Limb (tissue), 2 donors: ENCODE results near the gene C12orf50.
"Not testable (repeated sequence)": the region's sequence is repeated elsewhere in the genome, so short reads cannot be mapped to it uniquely, and the experiment has no call there.

Experiments used
- DNase-seq, 2 donors: peaks; one replicate each; pipeline ENCODE4 v3.0.0-alpha.2; 2016; ENCODE audit errors: extremely low spot score in 2 of 2

The C12orf50 gene

GRCh38 chr12:87991483-87991882, 37.7 kb downstream of the C12orf50 start:
- no peak for DNase-seq

GRCh38 chr12:87988534-87988933, 40.7 kb downstream of the C12orf50 start:
- no peak for DNase-seq

GRCh38 chr12:87985069-87985675, 44.0 kb downstream of the C12orf50 start:
- no peak for DNase-seq

DNA sequence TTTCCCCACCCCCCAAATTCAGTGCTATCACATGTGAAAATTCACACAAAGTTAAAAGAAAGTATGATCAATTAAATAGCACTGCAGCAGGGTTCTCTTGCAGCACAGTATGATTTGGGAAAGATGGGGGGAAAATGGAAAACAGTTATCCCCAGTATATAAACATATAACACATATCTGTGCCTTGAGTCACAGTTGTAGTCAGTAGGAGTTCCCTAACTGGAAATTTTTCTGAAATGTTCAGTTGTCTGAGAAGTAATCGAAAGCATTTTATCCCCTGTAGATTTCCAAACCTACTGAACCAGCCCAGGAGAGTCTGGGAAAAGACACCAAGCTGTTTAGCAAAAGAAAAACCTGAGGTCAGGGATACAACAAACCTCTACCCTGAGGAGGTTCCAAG, 47.0 kb downstream of the C12orf50 start:
- no peak for DNase-seq

- DNase-seq = no peak
Observed at GRCh38 chr12:87981495-87981894, 47.7 kb downstream of the C12orf50 start.

DNA sequence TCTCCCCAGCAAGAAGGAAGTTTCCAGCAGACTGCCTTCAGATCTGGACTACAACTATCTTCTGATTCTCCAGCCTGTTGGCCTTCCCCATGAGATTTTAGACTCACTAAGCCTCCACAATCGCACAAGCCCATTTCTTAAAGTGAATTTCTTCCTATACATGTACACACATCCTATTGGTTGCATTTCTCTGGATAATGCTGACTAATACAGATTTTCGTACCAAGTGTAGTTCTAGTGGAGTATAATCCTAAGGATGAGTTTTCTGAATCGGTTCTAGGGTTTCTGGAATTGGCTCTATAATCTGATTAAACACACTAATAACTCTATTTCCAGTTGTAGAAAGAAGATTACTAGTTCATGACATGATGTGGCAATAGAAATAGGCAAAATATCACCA, 53.3 kb downstream of the C12orf50 start:
- DNase-seq = no peak

GRCh38 chr12:87967871-87968270, 61.3 kb downstream of the C12orf50 start:
- DNase-seq = no peak

DNA sequence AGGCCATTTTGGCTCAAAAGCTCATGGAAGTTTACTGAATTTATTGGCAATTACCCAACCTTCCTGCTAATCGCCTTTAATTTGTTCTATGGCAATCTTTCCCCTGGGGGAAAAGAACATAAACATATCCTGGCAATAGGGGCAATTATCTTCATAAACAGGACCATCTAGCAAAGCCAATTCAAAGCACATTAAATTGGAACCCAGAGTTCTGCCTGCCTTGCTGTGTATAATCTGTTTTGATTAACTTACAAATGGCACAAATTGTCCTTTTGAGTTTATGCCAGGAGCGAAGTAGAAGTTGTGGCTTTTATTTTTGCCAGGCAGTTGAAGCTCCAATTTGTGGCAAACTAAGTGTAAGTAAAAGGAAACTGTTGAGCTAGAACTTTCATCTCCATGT, 68.6 kb downstream of the C12orf50 start:
- no peak for DNase-seq

DNA sequence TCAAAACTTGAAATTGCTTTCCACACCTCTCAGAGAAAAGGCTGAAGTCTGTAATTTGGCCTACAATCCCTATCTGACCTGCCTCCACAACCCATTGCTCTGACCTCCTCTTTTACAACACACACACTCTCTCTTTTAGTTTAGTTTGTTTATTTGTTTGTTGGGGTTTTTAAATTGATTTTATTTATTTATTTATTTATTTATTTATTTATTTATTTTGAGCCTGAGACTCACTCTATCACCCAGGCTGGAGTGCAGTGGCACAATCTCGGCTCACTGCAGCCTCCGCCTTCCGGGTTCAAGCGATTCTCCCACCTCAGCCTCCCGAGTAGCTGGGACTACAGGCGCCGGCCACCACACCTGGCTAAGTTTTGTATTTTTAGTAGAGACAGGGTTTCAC, 75.2 kb downstream of the C12orf50 start:
- DNase-seq = not testable (repeated sequence)

DNA sequence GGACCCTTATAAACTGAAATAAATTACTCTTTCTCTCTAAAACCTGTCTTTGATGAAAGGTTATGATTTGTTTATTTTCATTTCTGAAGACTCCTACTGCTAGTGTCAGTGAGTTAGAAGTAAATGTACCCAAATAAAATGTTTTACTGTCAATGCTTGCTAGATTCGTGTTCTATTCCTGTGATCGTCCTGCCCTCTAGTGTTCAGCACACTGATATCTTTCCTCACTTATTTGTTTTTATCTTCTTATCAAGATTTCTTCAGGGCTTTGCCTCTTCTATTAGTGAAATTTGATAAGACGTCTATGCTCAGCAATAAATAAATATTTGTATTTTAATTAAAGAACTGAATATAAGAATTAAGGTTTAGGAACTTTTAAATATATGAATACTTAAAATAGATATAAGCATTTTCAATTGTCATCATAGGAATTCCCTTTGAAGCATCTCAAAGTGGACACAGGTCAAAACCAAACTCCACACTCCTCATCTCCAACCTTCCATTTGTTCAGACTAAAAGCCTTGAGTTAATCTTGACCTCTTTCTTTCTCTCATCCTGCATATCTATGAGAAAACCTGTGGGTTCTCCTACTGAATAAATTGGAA, 75.8 kb downstream of the C12orf50 start:
- peak in 1 of 2 donors; percentile 71 for DNase-seq

DNA sequence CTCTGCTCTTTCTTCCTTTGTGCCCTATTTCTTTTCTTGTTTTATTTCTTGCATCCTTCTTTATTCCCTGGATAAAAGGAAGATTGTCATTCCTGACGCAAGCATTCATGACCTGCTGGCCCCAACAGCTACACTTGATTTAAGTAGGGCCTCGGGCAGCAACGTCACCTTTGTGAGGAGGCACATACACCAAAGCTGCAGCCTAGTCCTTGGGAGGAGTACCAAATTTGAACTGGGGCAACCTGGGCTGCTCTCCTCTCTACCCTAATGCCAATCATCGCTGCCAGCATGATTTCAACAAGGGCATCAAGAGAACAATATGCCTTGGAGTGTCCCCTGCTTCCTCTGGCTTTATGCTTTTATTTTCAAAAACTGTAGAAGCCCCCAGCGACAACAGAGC, 76.4 kb downstream of the C12orf50 start:
- DNase-seq = no peak

- no peak for DNase-seq
Observed at GRCh38 chr12:87952223-87952622, 77.0 kb downstream of the C12orf50 start.

GRCh38 chr12:87943762-87944161, 85.4 kb downstream of the C12orf50 start:
- DNase-seq = no peak

- no peak for DNase-seq
Observed at GRCh38 chr12:87943023-87943422, 86.2 kb downstream of the C12orf50 start.

DNA sequence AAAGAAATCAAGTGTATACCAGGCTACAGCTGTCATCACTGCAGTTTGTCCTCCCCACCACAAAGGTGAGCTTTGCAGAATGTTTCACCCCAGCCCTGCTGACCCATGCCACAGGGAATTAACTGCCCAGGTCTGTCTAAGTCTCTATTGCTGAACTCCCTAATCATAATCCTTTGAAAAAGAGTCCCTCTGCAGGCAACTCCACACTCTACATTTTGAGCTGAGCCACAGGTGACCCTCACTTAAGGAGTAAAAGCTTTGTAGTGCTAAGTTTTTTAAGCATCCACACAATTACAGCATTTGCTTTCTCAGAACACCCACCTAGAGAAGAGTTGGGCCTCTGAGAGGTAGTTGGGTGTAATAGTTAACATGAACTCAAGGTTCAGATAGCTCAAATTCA, 90.0 kb downstream of the C12orf50 start:
- DNase-seq = no peak

- no peak for DNase-seq
Observed at GRCh38 chr12:87935216-87935615, 94.0 kb downstream of the C12orf50 start.

GRCh38 chr12:87933991-87934390, 95.2 kb downstream of the C12orf50 start:
- DNase-seq = no peak

- no peak for DNase-seq
Observed at GRCh38 chr12:87931812-87932211, 97.4 kb downstream of the C12orf50 start.

DNA sequence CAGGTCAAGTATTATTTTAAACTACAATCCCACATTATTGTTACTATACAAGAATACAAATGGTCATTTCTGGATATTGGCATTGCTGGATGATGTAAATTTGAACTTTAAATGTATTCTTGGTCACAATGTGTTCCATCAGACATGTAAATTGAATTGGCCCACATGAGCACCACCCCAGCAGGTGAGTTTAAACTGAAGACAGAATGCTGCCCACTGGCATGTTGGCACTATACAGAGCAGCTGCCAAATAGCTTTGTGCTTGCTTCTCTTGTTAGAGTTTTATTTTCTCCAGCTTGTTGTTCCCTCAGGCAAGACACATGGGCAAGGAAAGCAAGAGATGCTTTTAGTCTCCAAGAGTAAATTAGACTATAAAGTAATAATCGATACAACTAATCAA, 98.6 kb downstream of the C12orf50 start:
- no peak for DNase-seq
